ENCODE measurements around the gene CNOT11. TPM values are rescaled to one million over a fixed set of nuclear protein-coding genes. Genes with fewer than 3 reads are reported as not detected.

The CNOT11 gene
- total and polyA plus RNA-seq, 2 of the 4 experiments (the other 2 are of a cell fraction), result 36.4 to 55.8 TPM

GRCh38 chr2:101238930-101239759, 13.5 kb upstream of the CNOT11 start:
- Histone ChIP-seq H3K27ac (ENCODE audit: insufficient read depth, low read length) (no peak overlapping the region), H2BK5ac (ENCODE audit: low read depth, low read length, poor library complexity, severe bottlenecking) (no peak overlapping the region), H2BK15ac (ENCODE audit: low read depth, low read length) (no peak overlapping the region), H3K36me3 (ENCODE audit: control insufficient read depth, insufficient read depth, low read length) (no peaks in the 10 kb centered on the region), H2BK20ac (ENCODE audit: low read depth, low read length) (no peak overlapping the region), H3K4me3 (ENCODE audit: insufficient read depth, low read depth, low read length) (no peak overlapping the region), H2BK120ac (ENCODE audit: low read depth, low read length) (no peak overlapping the region), H3K27me3 (ENCODE audit: control insufficient read depth, insufficient read depth, low read length) (no peaks in the 10 kb centered on the region; the same call in 1 of the 2 replicates), H4K91ac (ENCODE audit: insufficient read depth, low read depth, low read length) (no peak overlapping the region), H4K20me1 (ENCODE audit: insufficient read depth, low read length) (no peaks in the 10 kb centered on the region), H2AK9ac (replicated peaks; ENCODE audit: low read depth, low read length, poor library complexity) (no peak overlapping the region), H4K5ac (ENCODE audit: low read depth, low read length) (no peak overlapping the region), H3K18ac (ENCODE audit: low read depth, low read length) (no peak overlapping the region), H3K14ac (replicated peaks; ENCODE audit: low read depth, low read length) (no peak overlapping the region), H4K8ac (ENCODE audit: low read depth in 2 of 2, low read length in 2 of 2) (no peak overlapping the region), H3K4ac (ENCODE audit: low read depth, low read length) (no peak overlapping the region), H3K4me2 (ENCODE audit: low read depth, low read length) (no peak overlapping the region), H3K9me3 (ENCODE audit: control insufficient read depth, insufficient read depth, low read length) (no peaks in the 10 kb centered on the region), H2AK5ac (ENCODE audit: low read depth, low read length) (no peak overlapping the region), H3K79me1 (ENCODE audit: low read depth in 1 of 2, low read length in 2 of 2) (no peaks in the 10 kb centered on the region), H3K9me1 (ENCODE audit: insufficient read depth, low read length) (no peaks in the 10 kb centered on the region), H3K56ac (ENCODE audit: extremely low read depth, insufficient read depth, low read length) (no peak overlapping the region), H3K4me1 (ENCODE audit: control insufficient read depth, insufficient read depth, low read length) (no peaks in the 10 kb centered on the region), H2AFZ (replicated peaks; ENCODE audit: low read length, poor library complexity) (no peak overlapping the region), H3K9ac (ENCODE audit: low read depth, low read length) (no peak overlapping the region), H3K23ac (ENCODE audit: low read depth, low read length) (no peak overlapping the region)
- CTCF ChIA-PET, result no interaction called here
- dilution Hi-C loops (cut with HindIII; ENCODE audit: low sequenced_read_pairs, unreplicated experiment), result no loop called here
- POLR2A ChIA-PET (ENCODE audit: unreplicated experiment), result no interaction called here
- TF ChIP-seq CHD1 (IDR thresholded peaks at IDR 0.05; ENCODE audit: low read depth, low read length) (no peak), POLR2A (IDR thresholded peaks at IDR 0.05; ENCODE audit: low read depth, low read length) (no peak), SMC3 (IDR thresholded peaks at IDR 0.05; ENCODE audit: low read depth, low read length) (no peak), MAZ (IDR thresholded peaks at IDR 0.05; ENCODE audit: borderline replicate concordance, low read depth, low read length) (no peak), BHLHE40 (IDR thresholded peaks at IDR 0.05; ENCODE audit: low read depth, low read length) (no peak), MAFK (IDR thresholded peaks at IDR 0.05; ENCODE audit: low read depth, low read length) (no peak), RFX5 (IDR thresholded peaks at IDR 0.05; ENCODE audit: low read depth, low read length) (no peak), MXI1 (IDR thresholded peaks at IDR 0.05; ENCODE audit: borderline replicate concordance, low read depth, low read length) (no peak), CEBPB (IDR thresholded peaks at IDR 0.05; ENCODE audit: low read depth, low read length) (no peak)
- TF ChIP-seq, protein P1, sequence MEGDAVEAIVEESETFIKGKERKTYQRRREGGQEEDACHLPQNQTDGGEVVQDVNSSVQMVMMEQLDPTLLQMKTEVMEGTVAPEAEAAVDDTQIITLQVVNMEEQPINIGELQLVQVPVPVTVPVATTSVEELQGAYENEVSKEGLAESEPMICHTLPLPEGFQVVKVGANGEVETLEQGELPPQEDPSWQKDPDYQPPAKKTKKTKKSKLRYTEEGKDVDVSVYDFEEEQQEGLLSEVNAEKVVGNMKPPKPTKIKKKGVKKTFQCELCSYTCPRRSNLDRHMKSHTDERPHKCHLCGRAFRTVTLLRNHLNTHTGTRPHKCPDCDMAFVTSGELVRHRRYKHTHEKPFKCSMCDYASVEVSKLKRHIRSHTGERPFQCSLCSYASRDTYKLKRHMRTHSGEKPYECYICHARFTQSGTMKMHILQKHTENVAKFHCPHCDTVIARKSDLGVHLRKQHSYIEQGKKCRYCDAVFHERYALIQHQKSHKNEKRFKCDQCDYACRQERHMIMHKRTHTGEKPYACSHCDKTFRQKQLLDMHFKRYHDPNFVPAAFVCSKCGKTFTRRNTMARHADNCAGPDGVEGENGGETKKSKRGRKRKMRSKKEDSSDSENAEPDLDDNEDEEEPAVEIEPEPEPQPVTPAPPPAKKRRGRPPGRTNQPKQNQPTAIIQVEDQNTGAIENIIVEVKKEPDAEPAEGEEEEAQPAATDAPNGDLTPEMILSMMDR (conservative IDR thresholded peaks at IDR 0.05; ENCODE audit: low read depth, low read length), result no peak
- BruUV-seq (replicated peaks), result no TSS peak
- DNase-seq, result no peak
- WGBS, 2 experiments (ENCODE audit: extremely low coverage in 2 of 2, insufficient read length in 1 of 2), result 83% methylated on average over 1 of the region's 12 CpGs; no CpG with 5 or more reads in 1 of the 2 experiments
- ATAC-seq (ENCODE audit: low read depth), result no peak
- intact Hi-C loops (cut with micrococcal nuclease), result no loop called here
- in situ Hi-C loops (cut with MboI; ENCODE audit: low sequenced_read_pairs), result no loop called here
